Measurements from ENCODE around the gene TOB2. TPM values are rescaled to one million over a fixed set of nuclear protein-coding genes. Genes with fewer than 3 reads are reported as not detected.

TOB2 gene
- total and polyA plus RNA-seq, 8 donors = 38.9 to 62.6 (median 48.3) TPM

GRCh38 chr22:41394012-41394356, 52.6 kb downstream of the TOB2 start:
- Histone ChIP-seq H3K27me3 (no peaks in the 10 kb centered on the region), H3K27ac (no peak overlapping the region), H3K36me3 (peaks cover 0 to 64% of the 10 kb centered on the region in 2 donors), H3K4me1 (peaks cover 0 to 5% of the 10 kb centered on the region in 2 donors), H3K4me3 (no peak overlapping the region), H3K9me3 (no peaks in the 10 kb centered on the region)
- no peak for TF ChIP-seq CTCF (IDR thresholded peaks at IDR 0.05)
- intact Hi-C loops (cut with DNase I) = no loop called here
- ATAC-seq (no peak), DNase-seq (no peak)

GRCh38 chr22:41387341-41387740, 59.3 kb downstream of the TOB2 start:
- ATAC-seq = no peak
- Histone ChIP-seq H3K4me3 (no peak overlapping the region), H3K4me1 (peaks cover 0 to 9% of the 10 kb centered on the region in 2 donors), H3K9me3 (no peaks in the 10 kb centered on the region), H3K27me3 (no peaks in the 10 kb centered on the region), H3K36me3 (peaks cover 0 to 35% of the 10 kb centered on the region in 2 donors), H3K27ac (no peak overlapping the region)
- no peak for DNase-seq
- no peak for TF ChIP-seq CTCF (IDR thresholded peaks at IDR 0.05)
- intact Hi-C loops (cut with DNase I) = no loop called here

- Histone ChIP-seq H3K36me3 (peaks cover 0 to 19% of the 10 kb centered on the region in 2 donors), H3K27ac (peak overlapping the region in 1 of 2 donors; percentile 8), H3K4me3 (no peak overlapping the region), H3K27me3 (no peaks in the 10 kb centered on the region), H3K4me1 (peaks cover 0 to 24% of the 10 kb centered on the region in 2 donors), H3K9me3 (no peaks in the 10 kb centered on the region)
- DNase-seq = no peak
- no peak for TF ChIP-seq CTCF (IDR thresholded peaks at IDR 0.05)
- intact Hi-C loops (cut with DNase I) = no loop called here
- no peak for ATAC-seq
Measured at GRCh38 chr22:41384128-41384527, 62.5 kb downstream of the TOB2 start.

Other genes starting within 250 kb of the TOB2 start
- 10 to 100 TPM; 23.4 TPM for gene L3MBTL2, start 241.5 kb downstream of the TOB2 start, total RNA-seq
- gene L3MBTL2, start 241.5 kb downstream of the TOB2 start, polyA plus RNA-seq (ENCODE audit: insufficient read length in 6 of 6) = 10 to 100 TPM; 21.8 to 25.9 (median 23.4) TPM
- gene CHADL, start 205.9 kb downstream of the TOB2 start, total RNA-seq = 1 to 10 TPM; 2.5 to 6.2 TPM
- gene CHADL, start 205.9 kb downstream of the TOB2 start, polyA plus RNA-seq (ENCODE audit: insufficient read length in 6 of 6) = 1 to 10 TPM; 2.1 to 4.0 (median 2.6) TPM
- 10 to 100 TPM; 54.9 to 65.8 TPM for gene RANGAP1, start 160.6 kb downstream of the TOB2 start, total RNA-seq
- gene RANGAP1, start 160.6 kb downstream of the TOB2 start, polyA plus RNA-seq (ENCODE audit: insufficient read length in 6 of 6) = 10 to 100 TPM; 35.0 to 48.8 (median 38.0) TPM
- 10 to 100 TPM; 50.4 to 65.6 TPM for gene ZC3H7B, start 145.3 kb downstream of the TOB2 start, total RNA-seq
- gene ZC3H7B, start 145.3 kb downstream of the TOB2 start, polyA plus RNA-seq (ENCODE audit: insufficient read length in 6 of 6) = 10 to 100 TPM; 59.4 to 84.1 (median 73.1) TPM
- gene TEF, start 64.9 kb downstream of the TOB2 start, total RNA-seq = 10 to 100 TPM; 10.2 to 17.3 TPM
- 10 to 100 TPM; 10.7 to 16.8 (median 12.1) TPM for gene TEF, start 64.9 kb downstream of the TOB2 start, polyA plus RNA-seq (ENCODE audit: insufficient read length in 6 of 6)
- 10 to 100 TPM; 30.3 to 35.5 TPM for gene PHF5A, start 21.9 kb upstream of the TOB2 start, total RNA-seq
- gene PHF5A, start 21.9 kb upstream of the TOB2 start, polyA plus RNA-seq (ENCODE audit: insufficient read length in 6 of 6) = 10 to 100 TPM; 44.9 to 54.7 (median 46.7) TPM
- 10 to 100 TPM; 85.3 to 91.8 TPM for gene ACO2, start 22.3 kb upstream of the TOB2 start, total RNA-seq
- 10 to 100 TPM; 51.0 to 66.1 (median 56.6) TPM for gene ACO2, start 22.3 kb upstream of the TOB2 start, polyA plus RNA-seq (ENCODE audit: insufficient read length in 6 of 6)
- gene POLR3H, start 97.7 kb upstream of the TOB2 start, total RNA-seq = 10 to 100 TPM; 31.3 to 55.4 TPM
- 10 to 100 TPM; 26.6 to 36.2 (median 30.6) TPM for gene POLR3H, start 97.7 kb upstream of the TOB2 start, polyA plus RNA-seq (ENCODE audit: insufficient read length in 6 of 6)
- gene CSDC2, start 114.2 kb upstream of the TOB2 start, total RNA-seq = 1 to 10 TPM; 5.1 to 5.5 TPM
- gene CSDC2, start 114.2 kb upstream of the TOB2 start, polyA plus RNA-seq (ENCODE audit: insufficient read length in 6 of 6) = 1 to 10 TPM; 3.6 to 6.3 (median 4.0) TPM
- 10 to 100 TPM; 36.5 to 46.0 TPM for gene PMM1, start 143.0 kb upstream of the TOB2 start, total RNA-seq
- gene PMM1, start 143.0 kb upstream of the TOB2 start, polyA plus RNA-seq (ENCODE audit: insufficient read length in 6 of 6) = 10 to 100 TPM; 46.8 to 56.7 (median 52.3) TPM
- gene DESI1, start 174.2 kb upstream of the TOB2 start, total RNA-seq = 10 to 100 TPM; 27.2 to 42.9 TPM
- gene DESI1, start 174.2 kb upstream of the TOB2 start, polyA plus RNA-seq (ENCODE audit: insufficient read length in 6 of 6) = 10 to 100 TPM; 21.8 to 33.9 (median 26.6) TPM
- gene XRCC6, start 174.5 kb upstream of the TOB2 start, total RNA-seq = 100 to 1,000 TPM; 176 to 214 TPM
- 100 to 1,000 TPM; 326 to 363 (median 345) TPM for gene XRCC6, start 174.5 kb upstream of the TOB2 start, polyA plus RNA-seq (ENCODE audit: insufficient read length in 6 of 6)
- 100 to 1,000 TPM; 112 to 126 TPM for gene SNU13, start 242.1 kb upstream of the TOB2 start, total RNA-seq
- gene SNU13, start 242.1 kb upstream of the TOB2 start, polyA plus RNA-seq (ENCODE audit: insufficient read length in 6 of 6) = 100 to 1,000 TPM; 102 to 136 (median 113) TPM

All from left lung (tissue), 10 donors.